T-helper 2 cell treated with Interferon-gamma antibody and Interleukin-4, amounts not matched to agents 5 μg/mL and 100 μg/mL, for 36 hours (primary cell): ENCODE measurements around the gene MYL4.
"Not testable (repeated sequence)": the region's sequence is repeated elsewhere in the genome, so short reads cannot be mapped to it uniquely, and the experiment has no call there.

Experiments
- DNase-seq: peaks from one replicate; pipeline ENCODE4 v3.0.0; 2021; ENCODE audit warnings: low spot score
- H3K27ac Mint-ChIP-seq: one replicate; pipeline ENCODE4 v1.8.0; 2021; ENCODE audit warnings: mild to moderate bottlenecking, mixed read lengths
- H3K27me3 Mint-ChIP-seq: one replicate; pipeline ENCODE4 v1.8.0; 2021; ENCODE audit warnings: low read depth, mixed read lengths
- H3K36me3 Mint-ChIP-seq: one replicate; pipeline ENCODE4 v1.8.0; 2021; ENCODE audit warnings: low read depth, mixed read lengths
- H3K4me1 Mint-ChIP-seq: one replicate; pipeline ENCODE4 v1.8.0; 2021; ENCODE audit warnings: low read depth, mixed read lengths
- H3K4me3 Mint-ChIP-seq: one replicate; pipeline ENCODE4 v1.8.0; 2022; ENCODE audit warnings: mild to moderate bottlenecking, moderate library complexity, mixed read lengths
- H3K9me3 Mint-ChIP-seq: one replicate; pipeline ENCODE4 v1.8.0; 2021; ENCODE audit warnings: mixed read lengths

Gene MYL4

DNA sequence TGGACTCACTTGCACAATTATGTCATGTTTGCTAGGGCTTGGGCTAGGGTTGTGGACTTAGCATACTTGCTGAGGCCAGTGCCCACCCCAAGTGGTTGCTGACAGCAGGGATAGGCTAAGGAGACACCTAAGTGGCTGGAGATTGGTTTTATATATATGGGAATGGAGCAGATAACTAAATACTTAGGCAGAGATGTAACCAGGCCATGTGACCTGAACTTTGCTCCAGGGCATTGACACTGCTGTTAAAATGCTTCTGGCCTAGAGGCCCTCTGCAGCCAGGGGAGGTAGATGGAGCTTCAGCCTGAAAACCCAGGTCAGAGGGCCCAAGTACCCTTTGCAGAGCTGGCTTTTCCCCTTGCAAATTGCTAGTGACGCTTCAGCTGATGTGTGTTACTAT, 43.1 kb downstream of the MYL4 start:
- Mint-ChIP-seq H3K36me3 (no peaks in the 10 kb centered on the region), H3K4me3 (peak overlapping the region; percentile 5), H3K9me3 (no peaks in the 10 kb centered on the region), H3K4me1 (peaks cover 15% of the 10 kb centered on the region), H3K27ac (no peak overlapping the region), H3K27me3 (peaks cover 63% of the 10 kb centered on the region)
- no peak for DNase-seq

DNA sequence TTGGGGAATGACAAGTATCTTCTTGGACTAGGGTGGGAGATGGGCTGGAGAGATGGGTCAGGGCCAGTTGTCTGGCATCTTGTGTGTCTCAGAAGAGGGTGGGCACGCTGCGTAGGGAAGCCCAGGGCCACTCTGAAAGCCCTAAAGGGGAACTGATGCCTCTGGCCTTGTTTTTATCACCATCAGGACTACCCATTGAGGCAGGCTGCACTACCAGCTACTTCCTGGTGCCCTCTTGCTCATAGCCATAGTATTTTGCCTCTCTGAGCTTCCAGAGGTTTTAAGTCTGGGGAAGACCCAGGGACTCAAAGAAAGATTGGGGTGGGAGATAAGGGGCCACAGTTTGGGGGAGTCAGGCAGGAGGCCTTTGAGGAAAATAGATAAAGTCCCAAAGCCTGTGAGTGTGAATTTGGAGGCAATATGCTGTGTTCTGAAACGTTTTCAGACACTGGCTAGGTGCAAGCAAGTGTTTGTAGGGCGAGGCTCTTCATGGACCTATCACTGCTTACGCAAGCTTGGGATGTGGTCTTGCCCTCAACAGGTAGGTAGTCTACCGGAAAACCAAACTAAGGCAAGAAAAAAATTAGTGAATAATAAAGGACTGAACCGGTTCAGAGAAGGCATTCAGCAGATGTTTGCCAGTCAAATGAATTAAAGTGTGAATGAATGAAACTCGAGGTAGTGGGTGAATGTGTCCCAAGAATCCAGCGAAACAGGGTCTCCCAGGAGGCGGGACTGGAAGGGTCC, 43.8 kb downstream of the MYL4 start:
- Mint-ChIP-seq H3K36me3 (no peaks in the 10 kb centered on the region), H3K4me1 (peaks cover 22% of the 10 kb centered on the region), H3K27me3 (peaks cover 70% of the 10 kb centered on the region), H3K27ac (no peak overlapping the region), H3K4me3 (peak overlapping the region; percentile 73), H3K9me3 (no peaks in the 10 kb centered on the region)
- no peak for DNase-seq

DNA sequence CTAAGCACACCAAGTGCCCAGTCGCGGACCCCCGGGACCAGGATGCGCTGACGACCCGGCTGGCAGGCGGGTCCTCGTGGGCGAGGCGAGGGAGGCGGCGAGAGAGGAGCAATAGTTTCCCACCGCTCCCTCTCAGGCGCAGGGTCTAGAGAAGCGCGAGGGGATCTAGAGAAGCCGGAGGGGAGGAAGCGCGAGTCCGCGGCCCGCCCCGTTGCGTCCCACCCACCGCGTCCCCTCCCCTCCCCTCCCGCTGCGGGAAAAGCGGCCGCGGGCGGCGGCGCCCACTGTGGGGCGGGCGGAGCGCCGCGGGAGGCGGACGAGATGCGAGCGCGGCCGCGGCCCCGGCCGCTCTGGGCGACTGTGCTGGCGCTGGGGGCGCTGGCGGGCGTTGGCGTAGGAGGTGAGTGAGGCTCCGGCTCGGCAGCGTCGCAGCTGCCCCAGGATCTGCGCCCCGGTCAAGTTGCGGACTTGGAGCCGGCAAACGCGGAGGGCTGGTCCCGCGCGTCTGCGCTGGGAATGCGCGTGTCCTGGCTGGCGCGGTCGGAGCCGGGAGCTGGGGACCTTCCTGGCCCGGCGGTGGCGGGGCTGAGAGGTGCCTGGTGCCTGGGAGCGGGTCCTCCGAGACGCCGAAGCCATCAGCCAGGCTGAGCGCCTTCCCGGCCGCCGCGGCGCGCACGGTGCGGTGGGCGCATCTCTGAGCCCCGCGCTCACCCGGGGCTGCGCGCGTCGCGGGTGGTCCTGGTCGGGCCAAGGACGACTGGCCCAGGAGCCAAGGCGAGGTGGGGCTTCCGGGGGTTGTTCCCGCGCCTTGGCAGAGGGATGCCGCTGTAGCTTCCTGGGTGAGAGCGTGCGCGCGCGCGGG, 44.6 kb downstream of the MYL4 start, which contains the start of gene ITGB3:
ITGB3 (plus strand) TSS at position 287 of the 862 bp plus-strand sequence; CDS start at position 322, 35 bp downstream.
- DNase-seq = peak; percentile 58
- Mint-ChIP-seq H3K4me3 (peak within 1 kb of the TSS; percentile 93), H3K36me3 (peaks cover 3% of the 10 kb centered on the region), H3K4me1 (peaks cover 30% of the 10 kb centered on the region), H3K9me3 (no peaks in the 10 kb centered on the region), H3K27ac (no peak within 1 kb of the TSS), H3K27me3 (peaks cover 70% of the 10 kb centered on the region)

DNA sequence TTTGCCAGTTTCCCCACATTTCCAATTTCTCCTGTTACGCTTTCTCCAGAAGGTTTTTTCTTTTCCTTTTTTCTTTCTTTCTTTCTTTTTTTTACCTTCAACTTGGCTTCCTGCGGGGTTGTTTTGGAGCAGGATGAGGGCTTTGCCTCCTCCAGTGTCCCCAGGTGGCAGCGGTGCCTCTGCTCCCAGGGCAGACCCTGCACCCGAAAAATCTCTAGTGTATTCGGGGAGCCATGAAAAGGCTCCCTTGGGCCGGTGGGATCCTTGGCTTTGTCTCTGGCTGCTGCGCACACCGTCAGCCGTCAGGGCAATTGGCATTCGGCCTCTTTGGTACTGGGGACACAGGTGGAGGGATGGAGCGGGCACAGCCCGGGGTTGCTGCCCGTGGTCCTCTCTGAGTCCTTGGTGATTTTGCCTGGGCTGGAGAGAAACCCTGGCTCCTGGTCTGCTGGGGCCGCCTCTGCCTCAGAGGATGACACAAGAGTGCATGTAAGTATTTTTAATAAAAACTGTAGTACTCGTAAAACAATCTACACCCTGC, 45.3 kb downstream of the MYL4 start:
- Mint-ChIP-seq H3K27me3 (peaks cover 71% of the 10 kb centered on the region), H3K4me1 (peaks cover 31% of the 10 kb centered on the region), H3K4me3 (peak overlapping the region; percentile 93), H3K27ac (no peak overlapping the region), H3K9me3 (no peaks in the 10 kb centered on the region), H3K36me3 (peaks cover 3% of the 10 kb centered on the region)
- DNase-seq = no peak

DNA sequence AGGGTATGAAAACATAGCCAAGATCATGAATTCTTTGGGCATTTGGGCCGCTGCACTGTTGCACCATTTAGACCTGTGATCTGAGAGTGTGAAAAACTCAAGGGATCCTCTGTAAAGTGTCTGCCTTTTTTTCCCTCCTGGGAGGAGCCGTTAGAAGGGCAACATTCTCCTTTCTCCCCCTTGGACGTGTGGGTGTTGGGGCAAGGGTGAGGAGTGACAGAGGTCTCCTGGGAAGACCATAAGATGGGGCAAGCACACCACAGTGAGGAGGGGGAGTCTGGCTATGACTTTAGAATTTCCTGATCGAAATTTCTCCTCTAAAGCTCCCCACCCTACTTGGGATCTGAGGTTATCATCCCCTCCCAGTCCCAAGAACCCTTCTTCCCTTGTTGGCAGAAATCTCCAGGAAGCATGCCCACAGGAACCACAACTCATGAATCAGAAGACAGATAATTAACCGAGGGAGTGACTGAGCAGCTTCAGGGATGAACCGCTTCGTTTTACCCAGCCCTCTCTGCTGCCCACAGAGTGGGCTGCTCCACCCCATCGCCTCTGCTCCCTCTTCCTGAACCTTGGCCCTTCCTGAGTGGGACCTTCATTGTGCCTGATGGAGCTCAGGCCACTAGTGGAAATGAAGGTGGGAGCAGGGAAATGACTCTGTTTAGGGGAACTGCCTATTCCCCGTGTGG, 48.6 kb downstream of the MYL4 start:
- peaks cover 55% of the 10 kb centered on the region for H3K27me3 Mint-ChIP-seq
- H3K27ac Mint-ChIP-seq = no peak overlapping the region
- peaks cover 31% of the 10 kb centered on the region for H3K4me1 Mint-ChIP-seq
- H3K9me3 Mint-ChIP-seq = no peaks in the 10 kb centered on the region
- H3K36me3 Mint-ChIP-seq = peaks cover 3% of the 10 kb centered on the region
- DNase-seq = no peak
- H3K4me3 Mint-ChIP-seq = peak overlapping the region; percentile 52

DNA sequence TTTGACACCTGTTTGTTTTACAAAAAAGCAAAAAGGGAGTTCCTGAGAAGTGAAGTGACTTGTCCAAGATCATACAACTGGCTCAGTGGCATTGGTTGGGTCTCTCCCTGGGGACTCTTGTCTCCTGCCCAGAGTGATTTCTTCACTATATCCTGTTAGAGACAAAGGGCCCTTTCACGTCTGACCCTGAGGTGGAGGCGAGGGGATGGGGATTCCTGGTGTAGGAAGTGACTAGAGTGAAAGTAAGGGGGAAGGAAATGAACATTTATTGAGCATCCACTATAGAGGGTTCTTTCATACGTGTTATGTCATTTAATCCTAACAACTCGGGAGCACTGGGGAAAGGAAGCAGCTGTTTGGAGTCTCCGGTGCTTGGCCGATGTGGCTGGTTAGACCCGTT, 53.4 kb downstream of the MYL4 start:
- H3K27ac Mint-ChIP-seq = no peak overlapping the region

DNA sequence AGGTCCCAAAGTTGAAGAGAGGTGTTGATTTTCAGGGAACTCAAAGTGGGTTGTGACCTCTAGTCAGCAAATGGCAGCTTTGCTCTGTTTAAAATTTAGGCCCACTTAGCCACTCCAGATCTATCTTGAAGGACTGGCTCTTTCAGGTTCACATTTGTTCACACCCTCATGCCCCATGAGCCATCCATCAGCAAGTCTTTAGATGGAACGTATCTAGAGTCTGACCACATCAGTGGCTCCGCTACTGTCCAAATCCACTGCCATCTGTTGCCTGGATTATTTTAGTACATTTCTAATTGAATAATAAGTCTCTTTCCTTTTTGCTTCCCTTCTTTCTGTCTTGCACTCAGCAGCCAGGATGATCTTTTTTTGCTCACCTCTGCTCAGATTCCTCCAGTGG, 55.0 kb downstream of the MYL4 start:
- no peak overlapping the region for H3K4me3 Mint-ChIP-seq
- H3K9me3 Mint-ChIP-seq = peaks cover 4% of the 10 kb centered on the region
- peaks cover 14% of the 10 kb centered on the region for H3K27me3 Mint-ChIP-seq
- H3K4me1 Mint-ChIP-seq = no peaks in the 10 kb centered on the region
- H3K36me3 Mint-ChIP-seq = no peaks in the 10 kb centered on the region
- DNase-seq = no peak
- no peak overlapping the region for H3K27ac Mint-ChIP-seq

More for the DNA sequence above, 53.4 kb downstream of the MYL4 start:
- Mint-ChIP-seq H3K4me1 (peaks cover 12% of the 10 kb centered on the region), H3K36me3 (peaks cover 3% of the 10 kb centered on the region), H3K27me3 (peaks cover 26% of the 10 kb centered on the region), H3K9me3 (no peaks in the 10 kb centered on the region), H3K4me3 (no peak overlapping the region)
- DNase-seq = no peak

DNA sequence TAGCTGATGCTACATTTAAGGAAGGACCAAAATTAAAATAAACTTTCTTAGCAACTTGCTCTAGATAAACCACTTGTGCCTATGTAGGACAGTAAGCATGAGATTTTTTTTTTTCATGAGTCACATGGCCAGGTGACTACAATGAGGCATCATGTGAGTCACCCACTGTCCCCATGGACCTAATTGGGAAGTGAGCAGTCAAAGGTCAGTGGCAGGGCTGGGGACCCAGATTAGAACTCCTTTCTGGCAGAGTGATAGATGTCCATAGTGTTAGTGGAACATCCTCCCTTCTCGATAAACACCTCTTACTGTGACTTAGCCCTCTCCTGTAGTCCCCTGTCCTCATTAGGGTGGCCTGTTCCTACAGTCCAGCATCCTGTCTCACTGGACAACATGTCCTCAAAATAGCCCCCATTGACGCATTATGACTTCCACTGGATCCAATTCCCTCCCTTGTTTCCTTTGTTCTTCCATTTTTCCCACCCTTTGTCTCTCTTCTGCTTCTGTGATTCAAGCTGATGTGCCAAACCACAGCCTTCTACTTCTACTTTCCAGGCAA, 56.9 kb downstream of the MYL4 start:
- H3K27ac Mint-ChIP-seq = no peak overlapping the region
- peaks cover 22% of the 10 kb centered on the region for H3K27me3 Mint-ChIP-seq
- no peaks in the 10 kb centered on the region for H3K36me3 Mint-ChIP-seq
- peaks cover 8% of the 10 kb centered on the region for H3K9me3 Mint-ChIP-seq
- H3K4me3 Mint-ChIP-seq = no peak overlapping the region
- no peaks in the 10 kb centered on the region for H3K4me1 Mint-ChIP-seq
- DNase-seq = no peak

DNA sequence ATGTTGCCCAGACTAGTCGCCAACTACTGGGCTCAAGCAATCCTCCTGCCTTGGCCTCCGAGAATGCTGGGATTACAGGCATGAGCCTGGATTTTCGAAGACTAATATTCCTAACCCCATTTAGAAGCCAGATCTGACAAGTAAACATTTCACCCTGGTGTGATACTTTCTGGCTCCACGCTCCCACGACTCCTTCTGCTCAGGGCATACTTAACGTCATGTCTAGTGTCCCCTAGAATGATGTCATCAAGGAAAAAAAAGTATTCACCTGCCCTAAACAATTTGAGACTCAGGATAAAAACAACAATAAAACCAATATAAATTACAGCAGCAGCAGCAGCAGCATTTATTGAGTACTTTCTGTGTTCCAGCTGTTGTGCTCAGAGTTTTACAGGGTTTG, 57.6 kb downstream of the MYL4 start:
- Mint-ChIP-seq H3K4me3 (no peak overlapping the region), H3K9me3 (peaks cover 8% of the 10 kb centered on the region), H3K4me1 (no peaks in the 10 kb centered on the region), H3K36me3 (no peaks in the 10 kb centered on the region), H3K27ac (no peak overlapping the region), H3K27me3 (peaks cover 25% of the 10 kb centered on the region)
- no peak for DNase-seq

DNA sequence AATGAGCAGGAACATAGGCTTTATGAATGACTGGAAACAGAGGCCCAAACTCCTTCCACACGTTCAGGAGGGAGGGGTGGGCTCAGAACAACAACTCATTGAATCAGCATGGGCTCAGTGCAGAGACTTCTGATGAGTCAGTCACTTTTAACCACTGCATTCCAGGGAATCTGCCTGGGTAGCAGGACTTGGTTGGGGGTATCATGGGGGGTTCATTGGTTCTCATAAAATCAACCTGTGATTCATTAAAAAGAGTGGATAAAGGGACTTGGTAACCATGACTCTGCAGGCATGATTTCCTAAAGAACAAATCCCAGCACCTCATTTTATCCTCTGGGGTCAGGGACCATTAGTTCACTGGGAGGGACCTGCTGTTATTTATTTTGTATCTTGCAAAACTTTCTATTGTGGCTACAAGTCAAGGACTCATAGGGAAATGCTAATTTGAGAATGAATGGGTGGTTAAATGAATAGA, 58.2 kb downstream of the MYL4 start:
- DNase-seq = no peak
- no peaks in the 10 kb centered on the region for H3K4me1 Mint-ChIP-seq

DNA sequence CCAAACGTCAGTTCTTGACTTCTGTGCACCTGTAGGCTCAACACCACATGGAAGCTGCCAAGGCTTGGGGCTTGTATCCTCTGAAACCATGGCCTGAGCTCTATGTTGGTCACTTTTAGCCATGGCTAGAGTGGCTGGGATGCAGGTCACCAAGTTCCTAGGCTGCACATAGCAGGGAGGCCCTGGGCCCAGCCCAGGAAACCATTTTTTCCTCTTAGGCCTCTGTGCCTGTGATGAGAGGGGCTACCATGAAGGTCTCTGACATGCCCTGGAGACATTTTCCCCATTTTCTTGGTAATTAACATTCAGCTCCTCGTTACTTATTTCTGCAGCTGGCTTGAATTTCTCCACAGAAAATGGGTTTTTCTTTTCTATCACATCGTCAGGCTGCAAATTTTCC, 59.8 kb downstream of the MYL4 start:
- not testable (repeated sequence) for H3K4me1 Mint-ChIP-seq, H3K36me3 Mint-ChIP-seq, H3K27ac Mint-ChIP-seq, H3K4me3 Mint-ChIP-seq, DNase-seq, H3K9me3 Mint-ChIP-seq
- H3K27me3 Mint-ChIP-seq = peaks cover 23% of the 10 kb centered on the region

More for the DNA sequence above, 58.2 kb downstream of the MYL4 start:
- no peak overlapping the region for H3K4me3 Mint-ChIP-seq
- no peaks in the 10 kb centered on the region for H3K36me3 Mint-ChIP-seq
- peaks cover 8% of the 10 kb centered on the region for H3K9me3 Mint-ChIP-seq
- H3K27me3 Mint-ChIP-seq = peaks cover 25% of the 10 kb centered on the region
- no peak overlapping the region for H3K27ac Mint-ChIP-seq

DNA sequence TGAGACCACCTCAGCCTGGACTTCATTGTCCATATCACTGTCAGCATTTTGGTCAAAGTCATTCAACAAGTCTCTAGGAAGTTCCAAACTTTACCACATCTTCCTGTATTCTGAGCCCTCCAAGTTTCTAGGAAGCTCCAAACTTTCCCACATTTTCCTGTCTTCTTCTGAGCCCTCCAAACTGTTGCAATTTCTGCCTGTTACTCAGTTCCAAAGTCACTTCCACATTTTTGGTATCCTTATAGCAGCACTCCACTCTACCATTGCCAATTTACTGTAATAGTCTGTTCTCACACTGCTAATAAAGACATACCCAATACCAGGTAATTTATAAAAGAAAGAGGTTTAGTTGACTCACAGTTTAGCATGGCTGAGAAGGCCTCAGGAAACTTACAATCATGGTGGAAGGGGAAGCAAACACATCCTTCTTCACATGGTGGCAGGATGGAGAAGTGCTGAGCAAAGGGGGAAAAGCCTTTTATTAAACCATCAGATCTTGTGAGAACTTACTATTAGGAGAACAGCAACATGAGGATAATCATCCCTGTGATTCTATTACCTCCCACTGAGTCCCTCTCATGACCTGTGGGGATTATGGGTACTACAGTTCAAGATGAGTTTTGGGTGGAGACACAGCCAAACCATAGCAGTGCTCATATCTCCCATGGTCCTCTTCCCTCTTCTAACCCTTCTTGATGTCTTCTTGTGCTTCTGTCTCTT, 60.6 kb downstream of the MYL4 start:
- not testable (repeated sequence) for H3K27ac Mint-ChIP-seq, H3K4me3 Mint-ChIP-seq, H3K4me1 Mint-ChIP-seq, H3K36me3 Mint-ChIP-seq, H3K9me3 Mint-ChIP-seq, DNase-seq
- peaks cover 23% of the 10 kb centered on the region for H3K27me3 Mint-ChIP-seq
